PFSK-1 (cell line): ENCODE results near the gene PTGER4.

Source experiments
- FOXP2 ChIP-seq: optimal IDR thresholded peaks from 2 replicates; pipeline ENCODE3; 2011; ENCODE audit warnings: borderline replicate concordance, control low read depth, inconsistent platforms; ENCODE audit not compliant: insufficient read depth; ENCODE audit errors: extremely low read length, extremely low read depth
- POLR2AphosphoS5 ChIP-seq: IDR thresholded peaks from 2 replicates; pipeline ENCODE4 v1.6.1; 2012; ENCODE audit warnings: low read depth, mild to moderate bottlenecking, control low read depth, low read length, moderate library complexity
- SIN3A ChIP-seq: IDR thresholded peaks from 2 replicates; pipeline ENCODE4 v1.6.1; 2012; ENCODE audit warnings: mild to moderate bottlenecking, low read length, moderate library complexity, borderline replicate concordance; ENCODE audit not compliant: insufficient read depth
- TAF1 ChIP-seq: IDR thresholded peaks from 2 replicates; pipeline ENCODE4 v1.6.1; 2012; ENCODE audit warnings: low read length, control low read depth, borderline replicate concordance; ENCODE audit not compliant: insufficient read depth
- TF ChIP-seq, protein P1 (sequence below), 2 experiments: IDR thresholded peaks; 2 replicates each; pipeline versions ENCODE4 v1.6.1 to v1.8.0; 2011 to 2012; ENCODE audit warnings: low read depth in 2 of 2, low read length in 2 of 2, control low read depth in 1 of 2, inconsistent platforms in 1 of 2, mild to moderate bottlenecking in 1 of 2, moderate library complexity in 1 of 2; ENCODE audit not compliant: insufficient read depth in 1 of 2

The PTGER4 gene

DNA sequence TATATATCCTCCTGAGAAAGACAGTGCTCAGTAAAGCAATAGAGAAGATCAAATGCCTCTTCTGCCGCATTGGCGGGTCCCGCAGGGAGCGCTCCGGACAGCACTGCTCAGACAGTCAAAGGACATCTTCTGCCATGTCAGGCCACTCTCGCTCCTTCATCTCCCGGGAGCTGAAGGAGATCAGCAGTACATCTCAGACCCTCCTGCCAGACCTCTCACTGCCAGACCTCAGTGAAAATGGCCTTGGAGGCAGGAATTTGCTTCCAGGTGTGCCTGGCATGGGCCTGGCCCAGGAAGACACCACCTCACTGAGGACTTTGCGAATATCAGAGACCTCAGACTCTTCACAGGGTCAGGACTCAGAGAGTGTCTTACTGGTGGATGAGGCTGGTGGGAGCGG is 12.2 kb downstream of the PTGER4 start:
- TF ChIP-seq TAF1 (no peak), SIN3A (no peak), POLR2AphosphoS5 (no peak), FOXP2 (no peak)
- TF ChIP-seq, protein P1, sequence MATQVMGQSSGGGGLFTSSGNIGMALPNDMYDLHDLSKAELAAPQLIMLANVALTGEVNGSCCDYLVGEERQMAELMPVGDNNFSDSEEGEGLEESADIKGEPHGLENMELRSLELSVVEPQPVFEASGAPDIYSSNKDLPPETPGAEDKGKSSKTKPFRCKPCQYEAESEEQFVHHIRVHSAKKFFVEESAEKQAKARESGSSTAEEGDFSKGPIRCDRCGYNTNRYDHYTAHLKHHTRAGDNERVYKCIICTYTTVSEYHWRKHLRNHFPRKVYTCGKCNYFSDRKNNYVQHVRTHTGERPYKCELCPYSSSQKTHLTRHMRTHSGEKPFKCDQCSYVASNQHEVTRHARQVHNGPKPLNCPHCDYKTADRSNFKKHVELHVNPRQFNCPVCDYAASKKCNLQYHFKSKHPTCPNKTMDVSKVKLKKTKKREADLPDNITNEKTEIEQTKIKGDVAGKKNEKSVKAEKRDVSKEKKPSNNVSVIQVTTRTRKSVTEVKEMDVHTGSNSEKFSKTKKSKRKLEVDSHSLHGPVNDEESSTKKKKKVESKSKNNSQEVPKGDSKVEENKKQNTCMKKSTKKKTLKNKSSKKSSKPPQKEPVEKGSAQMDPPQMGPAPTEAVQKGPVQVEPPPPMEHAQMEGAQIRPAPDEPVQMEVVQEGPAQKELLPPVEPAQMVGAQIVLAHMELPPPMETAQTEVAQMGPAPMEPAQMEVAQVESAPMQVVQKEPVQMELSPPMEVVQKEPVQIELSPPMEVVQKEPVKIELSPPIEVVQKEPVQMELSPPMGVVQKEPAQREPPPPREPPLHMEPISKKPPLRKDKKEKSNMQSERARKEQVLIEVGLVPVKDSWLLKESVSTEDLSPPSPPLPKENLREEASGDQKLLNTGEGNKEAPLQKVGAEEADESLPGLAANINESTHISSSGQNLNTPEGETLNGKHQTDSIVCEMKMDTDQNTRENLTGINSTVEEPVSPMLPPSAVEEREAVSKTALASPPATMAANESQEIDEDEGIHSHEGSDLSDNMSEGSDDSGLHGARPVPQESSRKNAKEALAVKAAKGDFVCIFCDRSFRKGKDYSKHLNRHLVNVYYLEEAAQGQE (IDR thresholded peaks at IDR 0.05; ENCODE audit: insufficient read depth in 1 of 2, low read depth in 2 of 2, low read length in 2 of 2) = no peak

DNA sequence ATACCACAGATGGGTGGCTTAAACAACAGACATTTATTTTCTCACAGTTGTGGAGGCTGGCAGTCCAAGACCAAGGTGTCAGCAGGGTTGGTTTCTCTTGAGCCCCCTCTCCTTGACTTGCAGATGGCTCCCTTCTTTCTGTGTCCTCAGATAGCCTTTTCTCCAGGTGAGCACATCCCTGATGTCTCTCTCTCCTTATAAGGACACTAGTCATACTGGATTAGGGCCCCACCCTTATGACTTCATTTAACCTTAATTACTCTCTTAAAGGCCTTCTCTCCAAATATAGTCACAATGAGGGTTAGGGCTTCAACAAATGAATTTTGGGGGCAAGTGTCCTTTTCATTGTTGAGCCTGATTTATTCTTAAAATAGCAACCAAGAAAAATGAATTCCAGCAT is 14.7 kb downstream of the PTGER4 start:
- no peak for TF ChIP-seq SIN3A
- TF ChIP-seq, protein P1 (IDR thresholded peaks at IDR 0.05; ENCODE audit: insufficient read depth in 1 of 2, low read depth in 2 of 2, low read length in 2 of 2) = no peak
- TF ChIP-seq TAF1 = no peak
- TF ChIP-seq POLR2AphosphoS5 = no peak
- TF ChIP-seq FOXP2 = no peak

DNA sequence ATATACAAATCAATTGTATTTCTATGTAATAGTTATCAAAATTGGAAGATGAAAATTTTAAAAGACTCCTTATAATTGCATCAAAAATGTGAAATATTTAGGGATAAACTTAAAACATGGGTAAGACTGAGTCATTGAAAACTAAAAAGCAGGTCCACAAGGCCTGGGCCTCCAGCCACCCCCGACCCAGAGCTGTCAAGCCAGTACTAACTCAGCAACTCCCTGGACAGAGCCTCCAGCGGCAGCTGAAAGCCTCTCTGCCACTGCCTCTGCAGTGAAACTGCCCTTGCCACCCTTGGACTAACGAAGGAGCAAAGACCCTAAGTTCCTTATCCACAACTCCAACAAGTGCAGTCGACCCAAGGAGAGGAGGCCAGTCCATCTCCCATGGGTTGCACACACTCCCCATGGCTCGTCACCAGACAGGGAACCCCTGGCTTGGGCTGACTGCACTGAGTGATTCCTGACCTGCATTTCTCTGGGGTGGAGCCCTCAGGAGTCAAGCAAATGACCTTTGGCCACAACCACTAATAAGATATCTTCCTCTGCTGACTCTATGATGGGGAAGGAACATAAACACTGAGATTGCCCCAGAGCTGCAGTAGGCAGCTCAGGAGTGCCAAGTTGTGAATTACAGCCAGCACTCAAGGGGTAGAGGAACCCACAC is 20.5 kb downstream of the PTGER4 start:
- TF ChIP-seq POLR2AphosphoS5 (no peak), TAF1 (no peak), FOXP2 (no peak), SIN3A (no peak)
- TF ChIP-seq, protein P1 (IDR thresholded peaks at IDR 0.05; ENCODE audit: insufficient read depth in 1 of 2, low read depth in 2 of 2, low read length in 2 of 2) = no peak

DNA sequence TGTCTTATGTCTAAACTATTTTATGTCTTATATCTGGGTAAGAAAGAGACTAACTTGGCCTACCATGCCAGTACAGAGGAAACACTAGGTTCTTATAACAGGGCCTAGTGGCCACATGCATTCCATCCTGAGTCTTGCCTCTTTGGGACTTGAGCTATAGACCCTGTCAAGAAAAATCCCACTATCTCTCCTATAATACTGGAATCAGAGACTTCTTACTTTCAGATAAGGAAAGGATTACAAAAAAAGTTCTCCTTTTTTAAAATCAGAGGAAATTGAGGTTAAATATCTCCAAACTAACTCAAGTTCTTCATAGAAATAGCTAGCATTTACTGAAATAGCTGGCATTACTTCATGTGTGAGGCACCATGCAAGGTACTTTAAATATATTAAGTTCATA is 34.3 kb downstream of the PTGER4 start:
- TF ChIP-seq SIN3A (no peak), TAF1 (no peak), POLR2AphosphoS5 (no peak), FOXP2 (no peak)
- TF ChIP-seq, protein P1 (IDR thresholded peaks at IDR 0.05; ENCODE audit: insufficient read depth in 1 of 2, low read depth in 2 of 2, low read length in 2 of 2) = no peak
